ENCODE measurements around the gene HMOX2.

HMOX2 gene

GRCh38 chr16:4455951-4456350 lies 20.2 kb upstream of the HMOX2 start:
- Histone ChIP-seq H2AFZ (ENCODE audit: low read depth) (no peak overlapping the region), H4K20me1 (ENCODE audit: insufficient read depth) (no peaks in the 10 kb centered on the region), H3K4me1 (ENCODE audit: low read depth, poor library complexity, severe bottlenecking) (peaks cover 8% of the 10 kb centered on the region), H3K79me2 (ENCODE audit: insufficient read depth, low read depth) (no peaks in the 10 kb centered on the region; the same call in 1 of the 2 replicates), H3K4me3 (IDR thresholded peaks at IDR 0.05; ENCODE audit: insufficient read depth, low read depth, low read length) (no peak overlapping the region), H3K4me2 (no peak overlapping the region), H3K27ac (no peak overlapping the region), H3K9ac (no peak overlapping the region), H3K36me3 (ENCODE audit: insufficient read depth) (peaks cover 8% of the 10 kb centered on the region; the same call in 1 of the 2 replicates), H3K27me3 (ENCODE audit: insufficient read depth, low read depth) (no peaks in the 10 kb centered on the region)
- no peak for TF ChIP-seq CTCF (conservative IDR thresholded peaks at IDR 0.05; ENCODE audit: low read depth, low read length)

GRCh38 chr16:4460936-4461249 lies 15.3 kb upstream of the HMOX2 start:
- H4K20me1 ChIP-seq (ENCODE audit: insufficient read depth), result no peaks in the 10 kb centered on the region
- peaks cover 8% of the 10 kb centered on the region for H3K4me1 ChIP-seq (ENCODE audit: low read depth, poor library complexity, severe bottlenecking)
- no peaks in the 10 kb centered on the region; the same call in 1 of the 2 replicates for H3K36me3 ChIP-seq (ENCODE audit: insufficient read depth)
- no peak overlapping the region for H3K4me3 ChIP-seq (IDR thresholded peaks at IDR 0.05; ENCODE audit: insufficient read depth, low read depth, low read length)
- no peak overlapping the region for H2AFZ ChIP-seq (ENCODE audit: low read depth)
- H3K79me2 ChIP-seq (ENCODE audit: insufficient read depth, low read depth), result no peaks in the 10 kb centered on the region
- no peak overlapping the region for H3K9ac ChIP-seq
- H3K27me3 ChIP-seq (ENCODE audit: insufficient read depth, low read depth), result no peaks in the 10 kb centered on the region
- H3K27ac ChIP-seq, result no peak overlapping the region
- TF ChIP-seq CTCF (conservative IDR thresholded peaks at IDR 0.05; ENCODE audit: low read depth, low read length), result no peak
- H3K4me2 ChIP-seq, result no peak overlapping the region

- no peak overlapping the region for H3K27ac ChIP-seq
- no peak overlapping the region for H3K4me3 ChIP-seq (IDR thresholded peaks at IDR 0.05; ENCODE audit: insufficient read depth, low read depth, low read length)
- no peaks in the 10 kb centered on the region for H3K27me3 ChIP-seq (ENCODE audit: insufficient read depth, low read depth)
- no peaks in the 10 kb centered on the region for H3K79me2 ChIP-seq (ENCODE audit: insufficient read depth, low read depth)
- no peak overlapping the region for H2AFZ ChIP-seq (ENCODE audit: low read depth)
- H3K36me3 ChIP-seq (ENCODE audit: insufficient read depth), result no peaks in the 10 kb centered on the region; the same call in 1 of the 2 replicates
- H3K9ac ChIP-seq, result no peak overlapping the region
- H4K20me1 ChIP-seq (ENCODE audit: insufficient read depth), result no peaks in the 10 kb centered on the region
- no peak for TF ChIP-seq CTCF (conservative IDR thresholded peaks at IDR 0.05; ENCODE audit: low read depth, low read length)
- H3K4me1 ChIP-seq (ENCODE audit: low read depth, poor library complexity, severe bottlenecking), result peaks cover 8% of the 10 kb centered on the region
- H3K4me2 ChIP-seq, result no peak overlapping the region
These were observed 14.7 kb upstream of the HMOX2 start for GRCh38 chr16:4461250-4462085.

GRCh38 chr16:4463522-4464163 lies 12.6 kb upstream of the HMOX2 start:
- Histone ChIP-seq H3K36me3 (ENCODE audit: insufficient read depth) (no peaks in the 10 kb centered on the region), H4K20me1 (ENCODE audit: insufficient read depth) (no peaks in the 10 kb centered on the region), H2AFZ (ENCODE audit: low read depth) (no peak overlapping the region), H3K4me2 (no peak overlapping the region), H3K9ac (no peak overlapping the region), H3K4me3 (IDR thresholded peaks at IDR 0.05; ENCODE audit: insufficient read depth, low read depth, low read length) (no peak overlapping the region), H3K27me3 (ENCODE audit: insufficient read depth, low read depth) (no peaks in the 10 kb centered on the region), H3K79me2 (ENCODE audit: insufficient read depth, low read depth) (no peaks in the 10 kb centered on the region), H3K27ac (no peak overlapping the region), H3K4me1 (ENCODE audit: low read depth, poor library complexity, severe bottlenecking) (peaks cover 7% of the 10 kb centered on the region)
- no peak for TF ChIP-seq CTCF (conservative IDR thresholded peaks at IDR 0.05; ENCODE audit: low read depth, low read length)
